GM19438 (cell line): ENCODE data around the gene SMIM20.
A peak's percentile ranks its signal among the peaks of the same experiment; 100 is the strongest.

Source experiments
- ATAC-seq: cut with Tn5 transposase; IDR thresholded peaks from one replicate; pipeline ENCODE4 v1.9.1; 2021; ENCODE audit warnings: low read depth; ENCODE audit not compliant: unreplicated experiment

Gene SMIM20

DNA sequence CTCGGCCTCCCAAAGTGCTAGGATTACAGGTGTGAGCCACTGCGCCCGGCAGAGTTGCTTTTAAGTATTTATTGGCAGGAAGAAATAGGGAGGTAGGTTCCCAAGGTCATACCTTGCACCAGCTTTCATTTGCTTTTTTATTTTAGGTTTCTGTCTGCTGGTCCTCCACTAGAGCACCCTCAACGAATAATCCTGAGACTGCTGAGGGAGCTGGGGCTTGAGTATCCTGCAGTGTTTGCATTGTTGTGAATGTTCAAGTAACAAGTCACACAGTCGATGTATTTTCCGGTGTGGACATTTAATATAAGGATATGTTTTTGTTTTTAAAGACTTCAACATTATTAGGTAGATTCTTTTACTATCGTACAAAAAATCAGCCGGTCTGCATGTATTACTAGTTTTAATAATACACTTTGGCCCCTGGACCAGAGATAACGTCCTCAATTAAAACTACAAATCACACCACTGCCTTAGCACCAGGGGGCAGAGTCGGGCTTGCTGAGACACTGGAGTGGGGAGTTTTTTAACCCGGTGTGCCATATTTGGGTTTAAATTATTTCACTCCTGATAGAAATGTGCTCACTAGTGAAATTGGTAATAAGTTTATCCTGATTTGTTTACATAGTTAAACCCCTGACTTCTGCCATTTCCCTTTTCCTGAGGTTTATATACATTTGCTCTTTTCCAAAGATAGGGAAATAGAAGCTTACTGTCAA, 11.6 kb downstream of the SMIM20 start:
- ATAC-seq, result no peak

DNA sequence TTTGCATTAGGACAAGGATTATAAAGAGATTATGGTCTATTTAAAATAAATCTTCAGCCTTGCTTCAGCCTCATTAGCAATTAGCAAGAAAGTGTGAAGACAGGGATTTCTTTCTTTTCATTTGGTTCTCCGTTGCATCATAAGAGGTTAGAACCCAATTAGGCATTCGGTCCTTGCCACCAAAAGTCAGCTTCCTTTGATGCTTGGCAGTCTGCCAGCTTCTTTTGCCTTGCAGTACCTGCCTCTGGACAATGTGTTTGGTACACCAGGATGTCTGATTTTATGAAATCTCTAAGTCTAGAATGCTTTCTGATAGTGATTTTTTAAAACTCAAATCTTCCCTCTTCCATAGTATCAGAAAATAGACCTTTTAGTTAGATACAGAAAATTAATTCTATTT, 12.4 kb downstream of the SMIM20 start:
- ATAC-seq, result no peak

DNA sequence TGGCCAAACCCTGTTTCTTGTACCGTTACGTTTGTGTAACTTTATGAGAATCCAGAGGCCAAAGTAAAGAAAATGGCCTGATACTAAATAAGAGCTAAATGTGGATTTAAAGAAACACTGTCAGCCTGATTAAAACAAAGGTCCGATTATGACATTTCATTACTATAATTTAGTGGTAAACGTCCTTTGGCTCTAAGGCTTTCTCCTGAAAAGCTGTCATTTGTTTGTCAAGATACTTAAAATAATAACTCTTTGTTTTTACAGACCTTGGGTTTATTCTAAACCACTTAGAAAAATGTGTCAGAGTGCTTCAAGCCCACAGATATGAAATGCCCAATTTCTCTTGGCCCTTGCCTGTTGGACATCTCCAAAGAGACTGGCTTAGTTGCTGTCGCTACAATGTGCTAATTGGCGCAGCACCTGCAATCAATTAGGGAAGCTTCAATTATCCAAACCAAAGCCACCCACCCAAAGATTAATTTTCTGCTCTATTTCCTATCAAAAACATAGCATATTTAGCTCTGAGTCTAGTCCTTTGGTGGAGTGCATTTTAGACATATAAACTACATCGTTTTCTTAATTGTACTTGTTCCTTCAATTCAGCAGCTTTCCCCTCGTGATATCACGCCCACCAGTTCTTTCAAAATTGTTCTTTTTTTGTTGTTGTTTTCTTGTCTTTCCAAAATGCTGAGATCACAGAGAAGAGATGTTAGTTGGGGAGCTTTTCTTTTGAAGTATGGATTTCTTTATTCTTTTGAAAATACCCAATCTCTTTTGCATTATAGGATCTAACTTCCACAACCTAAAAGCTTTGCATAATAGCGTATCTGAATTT, 13.6 kb downstream of the SMIM20 start:
- ATAC-seq, result no peak

DNA sequence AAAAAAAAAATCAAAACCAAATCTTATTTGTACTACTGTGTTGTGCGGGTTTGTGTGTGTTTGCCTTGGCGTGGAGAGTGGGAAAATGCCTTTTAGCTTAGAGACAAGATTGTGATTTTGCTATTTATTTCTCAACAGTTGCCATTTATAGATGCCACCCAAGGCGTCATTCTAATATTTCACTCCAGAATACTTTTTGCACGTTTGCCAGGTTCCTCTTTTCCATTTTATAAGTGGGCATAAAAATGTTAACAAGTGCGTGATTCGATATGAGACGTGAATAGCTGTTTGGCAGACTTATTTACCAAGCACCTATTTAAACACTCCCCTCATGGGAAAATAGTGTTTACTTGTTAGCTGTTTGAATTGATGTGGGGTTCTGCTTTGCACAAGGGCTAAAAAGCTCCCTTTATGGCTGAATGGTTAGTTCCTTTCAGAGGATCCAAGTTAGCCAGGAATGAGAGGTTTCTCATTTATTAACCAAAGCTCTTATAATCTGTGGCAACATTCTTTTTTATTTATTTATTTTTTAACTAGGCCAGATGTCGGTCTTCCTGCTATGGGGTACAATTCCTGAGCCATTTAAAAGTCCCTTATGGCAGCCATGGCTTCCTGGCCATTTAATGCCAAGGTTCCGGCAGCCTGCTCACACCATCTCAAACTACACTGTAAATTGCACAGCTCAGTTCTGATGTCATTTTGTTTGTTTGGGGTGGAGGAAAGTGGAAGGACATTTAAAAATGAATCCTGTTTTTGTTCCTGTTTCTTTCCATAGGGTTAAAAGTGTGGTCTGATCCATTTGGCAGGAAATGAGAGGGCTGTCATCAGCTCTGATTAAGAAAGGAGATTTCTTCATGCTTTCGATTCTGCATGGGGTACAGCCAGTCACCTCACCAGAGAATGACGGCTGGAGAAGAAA, 14.6 kb downstream of the SMIM20 start:
- no peak for ATAC-seq

DNA sequence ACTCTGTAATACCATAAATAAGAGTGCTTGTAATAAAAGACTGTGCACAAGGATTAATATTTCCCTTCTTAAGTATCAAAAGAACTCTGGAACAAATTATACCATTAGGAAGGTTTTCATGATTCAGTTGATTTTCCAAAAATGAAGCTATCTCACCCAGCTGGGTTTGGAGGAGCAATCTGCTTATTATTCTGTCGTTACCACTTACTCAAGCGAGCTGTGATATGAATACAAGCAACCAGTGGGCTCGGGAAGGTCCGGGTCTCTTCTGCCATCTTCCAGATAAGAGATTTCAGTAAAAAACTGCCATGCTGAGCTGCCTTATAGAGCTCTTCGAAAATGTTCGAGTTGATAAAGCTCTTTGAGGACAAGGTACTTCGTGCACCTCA, 15.3 kb downstream of the SMIM20 start:
- no peak for ATAC-seq

DNA sequence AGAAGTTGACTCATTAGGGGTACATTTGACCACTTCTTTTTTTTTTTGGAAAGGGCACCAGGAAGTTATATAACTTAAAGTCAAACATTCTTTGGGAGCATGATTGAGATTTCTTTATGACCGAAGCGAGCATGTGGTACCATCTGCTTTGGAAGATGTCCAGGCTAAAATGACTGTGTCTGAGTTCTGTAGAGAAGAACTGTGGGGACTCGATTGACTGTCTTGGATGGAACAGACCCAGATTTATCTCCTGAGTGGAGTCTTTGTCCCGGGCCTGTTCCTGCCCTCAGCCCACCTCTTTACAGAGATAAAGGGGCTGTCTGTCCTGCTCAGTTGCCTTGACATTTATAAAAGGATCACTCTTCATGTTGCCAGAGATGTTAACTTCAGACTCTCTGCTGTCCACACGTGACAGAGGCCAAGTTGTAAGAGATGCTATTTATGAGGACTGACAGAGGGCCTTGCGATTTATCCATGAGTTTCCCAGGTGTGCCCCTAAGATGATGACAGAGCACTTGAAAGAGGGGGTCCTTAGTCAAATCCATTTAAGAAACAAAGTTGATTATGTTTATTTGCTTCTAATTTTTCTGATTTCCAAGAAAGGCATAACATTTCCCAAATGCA, 16.8 kb downstream of the SMIM20 start:
- no peak for ATAC-seq

DNA sequence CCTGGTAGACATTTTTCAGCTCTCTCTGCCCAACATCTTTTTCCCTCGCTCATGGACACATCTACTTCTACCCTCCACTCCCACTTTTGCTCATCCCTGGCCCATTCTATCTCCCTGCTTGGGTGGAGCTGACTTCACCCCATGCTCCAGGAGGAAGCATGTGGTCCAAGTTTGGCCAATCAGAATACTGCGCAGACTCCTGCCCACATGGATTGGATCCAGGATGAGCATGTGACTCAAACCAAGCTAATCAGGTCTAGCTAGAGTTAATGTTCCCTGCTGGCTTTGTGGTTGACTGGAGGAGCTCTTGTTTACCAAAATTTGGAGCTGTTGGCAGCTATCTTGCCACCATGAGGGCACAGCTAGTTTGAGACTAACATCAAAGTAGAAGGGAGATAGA, 22.7 kb downstream of the SMIM20 start:
- no peak for ATAC-seq

DNA sequence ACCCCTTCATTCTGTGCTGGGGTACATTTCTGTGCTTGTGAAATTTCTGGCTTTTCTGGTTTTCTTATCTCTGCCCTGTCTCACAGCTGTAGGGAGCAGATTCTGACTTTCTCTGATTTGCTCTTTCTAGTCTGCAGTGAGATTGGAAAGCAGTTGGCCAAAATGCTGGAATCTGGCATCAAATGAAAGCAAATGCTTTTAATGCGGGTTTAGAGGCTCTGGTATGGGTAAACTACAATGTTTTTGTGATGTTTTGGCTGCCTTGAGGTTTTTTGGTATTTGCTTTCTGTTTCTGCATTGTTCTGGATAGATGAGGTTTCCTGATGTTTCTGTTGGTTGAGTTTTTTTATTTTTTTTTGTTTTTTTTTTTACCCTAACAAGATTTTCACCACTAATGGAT, 23.8 kb downstream of the SMIM20 start:
- peak; percentile 17 for ATAC-seq

DNA sequence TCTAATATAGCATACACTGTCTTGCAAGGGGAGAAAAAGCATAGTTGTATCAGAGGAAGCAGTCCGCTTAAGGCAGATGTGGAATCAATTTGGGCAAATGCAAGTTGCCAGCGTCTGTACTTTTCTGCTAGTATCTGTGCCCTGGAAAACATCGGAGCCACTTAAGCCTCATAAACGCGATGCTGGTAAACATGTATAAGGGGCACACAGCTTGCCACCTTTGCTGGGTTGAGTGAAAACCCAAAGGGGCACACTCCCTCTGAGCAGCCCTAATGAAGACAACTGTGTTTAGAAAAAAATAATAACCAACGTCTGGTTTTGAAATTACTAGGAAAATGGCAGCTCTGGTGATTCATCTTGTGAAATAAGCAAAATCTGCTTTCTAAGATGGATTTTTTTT, 24.3 kb downstream of the SMIM20 start:
- ATAC-seq, result peak; percentile 32

DNA sequence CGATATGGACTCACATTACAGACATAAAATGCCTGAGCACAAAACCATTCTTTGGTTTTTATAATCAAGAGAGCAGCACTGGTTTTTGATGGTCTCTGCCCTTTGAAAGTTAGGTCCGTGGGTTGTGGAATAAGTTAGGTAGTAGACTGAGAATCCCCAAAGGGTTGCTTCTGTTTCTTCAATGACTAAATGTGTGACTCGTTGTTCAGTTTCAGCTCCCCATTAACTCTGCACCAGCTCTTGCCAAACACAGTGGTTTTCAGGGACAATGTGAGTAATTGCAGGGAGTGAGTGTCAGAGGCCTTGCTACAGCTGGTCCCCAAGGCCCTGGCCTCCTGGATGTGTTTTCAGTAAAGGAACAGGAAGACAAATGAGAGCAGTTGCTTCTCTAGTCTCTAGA, 24.8 kb downstream of the SMIM20 start:
- ATAC-seq, result peak; percentile 92

DNA sequence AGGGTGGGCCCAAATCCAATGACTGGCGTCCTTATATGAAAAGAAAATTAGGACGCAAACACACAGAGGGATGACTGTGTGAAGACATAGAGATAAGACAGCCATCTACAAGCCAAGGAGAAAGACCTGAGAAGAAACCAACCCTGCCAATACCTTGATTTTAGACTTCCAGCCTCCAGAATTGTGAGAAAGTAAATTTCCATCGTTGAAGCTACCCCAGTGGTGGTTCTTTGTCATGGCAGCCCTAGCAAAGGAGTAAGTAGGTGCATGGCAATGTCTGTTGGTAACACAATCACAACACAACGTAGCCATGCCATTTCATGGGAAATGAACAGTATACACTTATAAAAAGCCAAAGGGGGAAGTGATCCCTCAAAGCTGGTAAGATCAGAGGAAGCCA, 25.3 kb downstream of the SMIM20 start:
- ATAC-seq, result no peak

DNA sequence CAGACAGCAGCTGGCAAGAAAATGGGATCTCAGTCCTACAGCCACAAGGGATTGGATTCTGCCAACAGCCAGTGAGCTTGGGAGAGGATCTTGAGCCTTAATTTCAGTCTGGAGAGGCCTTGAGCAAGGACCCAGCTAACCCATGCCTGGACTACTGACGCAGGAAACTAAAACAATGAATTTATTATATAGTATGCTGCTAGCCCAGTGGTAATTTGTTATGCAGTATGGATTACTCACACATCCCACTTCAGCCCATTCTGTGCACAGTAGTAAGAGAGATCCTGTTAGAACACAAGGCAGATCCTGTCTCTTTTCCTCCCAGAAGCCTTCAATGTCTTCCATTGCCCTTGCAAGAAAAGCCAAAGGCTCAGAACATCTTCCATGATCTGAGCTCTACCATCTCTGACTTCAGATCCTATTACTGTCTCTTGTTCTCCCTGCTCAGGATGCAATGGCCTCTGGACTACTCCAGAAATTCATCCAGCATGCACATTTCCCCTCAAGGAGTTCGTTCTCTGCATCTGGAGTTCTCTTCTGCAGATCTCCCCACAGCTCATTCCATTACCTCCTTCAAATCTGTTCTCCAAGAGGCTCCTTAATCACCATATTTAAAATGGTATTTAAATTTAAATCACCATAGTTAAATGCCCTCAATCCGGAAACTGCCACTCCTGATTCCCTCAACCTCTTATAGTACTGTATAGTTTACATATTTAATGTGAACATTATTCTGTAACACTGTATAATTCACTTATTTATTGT, 27.6 kb downstream of the SMIM20 start:
- ATAC-seq, result no peak

DNA sequence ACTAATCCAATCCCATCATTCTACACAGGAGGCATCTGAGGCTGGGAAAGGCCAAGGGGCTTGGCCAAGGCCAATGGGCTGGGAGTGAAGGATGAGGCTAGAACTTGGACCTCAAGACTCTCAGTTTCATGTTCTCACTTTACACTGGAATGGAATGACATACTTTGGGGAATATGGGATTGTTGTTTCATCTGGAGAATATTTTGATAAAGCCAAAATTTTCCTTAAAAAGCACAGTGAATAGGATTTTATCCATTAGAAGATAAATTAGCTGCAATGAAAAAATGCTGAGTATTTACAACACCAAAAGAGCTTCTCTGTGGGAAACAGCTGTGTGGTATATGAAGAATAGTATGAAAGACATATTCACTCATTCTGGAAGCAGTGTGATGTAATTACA, 29.3 kb downstream of the SMIM20 start:
- ATAC-seq, result no peak

DNA sequence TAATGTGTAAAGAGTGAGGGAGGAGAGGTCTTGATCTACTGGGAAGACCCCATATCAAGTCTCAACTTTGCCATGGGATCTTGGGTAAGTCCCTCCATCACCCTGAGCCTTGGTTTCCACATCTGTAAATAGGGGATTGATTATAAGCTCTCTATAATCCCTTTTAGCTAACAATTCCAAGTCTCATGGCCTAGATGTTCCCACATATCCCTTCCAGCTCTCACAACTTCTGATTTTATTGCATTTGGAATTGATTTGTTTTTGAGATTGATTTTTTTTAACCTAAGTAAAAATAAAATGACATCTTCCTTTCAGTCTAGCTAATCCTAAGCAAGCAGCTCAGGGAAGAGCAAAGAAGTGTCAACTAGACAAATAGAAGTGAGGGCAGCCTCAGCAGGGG, 29.8 kb downstream of the SMIM20 start:
- ATAC-seq, result no peak

DNA sequence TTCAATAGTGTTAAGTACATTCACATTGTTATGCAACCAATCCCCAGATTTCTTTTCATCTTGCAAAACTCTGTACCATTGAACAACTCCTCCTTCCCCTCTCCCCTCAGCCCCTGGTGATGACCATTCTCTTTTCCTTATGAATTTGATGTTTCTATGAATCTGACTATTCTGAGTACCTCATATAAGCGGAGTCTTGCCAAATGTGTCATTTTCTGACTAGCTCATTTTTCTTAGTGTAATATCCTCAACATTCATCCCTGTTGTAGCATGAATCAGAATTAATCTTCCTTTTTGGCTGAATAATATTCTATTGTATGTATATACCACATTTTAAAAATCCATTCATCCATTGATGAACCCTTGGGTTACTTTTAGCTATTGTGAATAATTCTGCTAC, 34.0 kb downstream of the SMIM20 start:
- ATAC-seq, result no peak

DNA sequence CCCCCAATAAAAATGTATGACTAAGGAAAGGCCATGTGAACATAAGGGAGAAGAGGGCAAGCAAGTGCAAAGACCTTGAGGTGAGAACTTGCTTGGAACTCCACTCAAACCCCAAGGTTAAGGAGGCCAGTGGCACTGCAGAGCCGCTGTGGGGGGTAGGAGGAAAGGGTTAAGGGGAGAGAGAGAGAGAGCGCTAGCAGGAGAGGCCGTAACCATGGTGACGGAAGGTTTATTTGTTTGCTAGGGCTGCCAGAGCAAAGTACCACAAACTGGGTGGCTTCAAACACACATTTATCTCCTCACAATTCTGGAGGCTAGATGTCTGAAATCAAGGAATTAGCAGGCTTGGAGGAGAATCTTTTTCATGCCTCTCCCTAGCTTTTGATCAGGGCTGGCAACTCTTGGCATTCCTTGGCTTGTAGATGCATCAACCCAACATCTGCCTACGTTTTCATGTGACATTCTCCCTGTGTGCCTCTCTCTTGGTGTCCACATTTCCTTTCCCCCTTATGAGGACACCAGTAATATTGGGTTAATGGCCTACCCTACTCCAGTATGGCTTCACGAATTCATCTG, 35.2 kb downstream of the SMIM20 start:
- ATAC-seq, result no peak

DNA sequence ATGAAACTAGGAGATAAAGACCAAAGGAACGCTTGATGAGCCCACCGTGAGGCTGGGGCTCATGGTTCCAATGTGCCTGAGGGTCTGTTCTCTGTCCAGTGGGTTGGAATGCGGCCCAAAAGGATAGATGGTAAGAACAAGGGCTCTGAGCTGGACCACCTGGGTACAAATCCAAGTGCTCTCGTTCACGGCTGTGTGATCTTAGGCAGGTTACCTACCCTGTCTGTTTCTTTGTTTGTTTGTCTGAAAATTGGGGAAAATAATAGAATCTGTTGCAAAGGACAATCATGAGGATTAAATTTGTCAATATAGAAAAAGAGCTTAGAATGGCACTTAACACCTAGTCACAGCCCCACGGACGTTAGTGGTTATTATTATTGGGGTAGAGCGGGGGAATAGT, 36.0 kb downstream of the SMIM20 start:
- no peak for ATAC-seq

DNA sequence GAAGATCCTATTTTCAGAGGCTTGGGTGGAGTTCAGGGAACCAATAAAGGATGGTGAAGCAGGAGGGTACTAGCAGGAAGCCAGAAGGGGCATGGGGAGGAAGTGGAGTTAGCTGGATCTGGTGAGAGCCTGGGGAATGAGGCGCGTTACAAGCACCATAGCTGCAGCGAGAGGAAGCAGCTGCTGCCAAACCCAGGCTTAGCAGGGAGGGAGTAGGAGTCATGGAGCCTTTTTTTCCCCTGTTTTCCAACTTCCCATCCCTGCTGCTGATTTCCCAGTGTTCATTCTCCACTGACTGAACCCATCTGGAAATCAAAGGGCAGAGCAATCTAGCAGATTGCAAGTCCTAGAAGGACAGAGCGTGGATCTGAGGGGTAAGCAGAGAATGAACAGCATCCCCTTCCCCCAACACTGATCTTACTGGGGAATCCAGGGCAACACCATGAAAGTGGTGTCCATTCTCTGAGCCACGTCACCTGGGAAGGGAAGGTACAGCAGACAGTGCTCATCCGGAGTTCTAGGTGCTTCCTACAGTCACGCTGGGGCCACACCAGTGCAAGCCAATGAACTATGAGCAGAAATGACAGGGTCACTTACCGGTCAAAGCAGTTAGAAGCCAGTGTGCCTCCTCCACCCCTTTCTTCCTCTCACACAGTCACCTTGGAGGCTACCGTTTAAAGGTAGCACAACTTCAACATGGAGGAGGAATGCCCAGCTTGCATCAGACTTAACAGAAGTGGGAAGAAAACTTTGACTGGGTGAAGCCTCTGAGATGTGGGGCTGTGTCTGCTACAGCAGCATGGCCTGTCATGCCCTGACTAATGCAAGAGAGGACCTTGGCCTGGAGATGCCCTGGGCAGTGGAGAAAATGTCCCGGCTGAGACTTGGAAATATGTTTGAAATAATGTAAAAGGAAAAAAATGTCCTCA, 36.7 kb downstream of the SMIM20 start:
- ATAC-seq, result no peak
